ENCODE data around the gene OPN5.

Gene OPN5

DNA sequence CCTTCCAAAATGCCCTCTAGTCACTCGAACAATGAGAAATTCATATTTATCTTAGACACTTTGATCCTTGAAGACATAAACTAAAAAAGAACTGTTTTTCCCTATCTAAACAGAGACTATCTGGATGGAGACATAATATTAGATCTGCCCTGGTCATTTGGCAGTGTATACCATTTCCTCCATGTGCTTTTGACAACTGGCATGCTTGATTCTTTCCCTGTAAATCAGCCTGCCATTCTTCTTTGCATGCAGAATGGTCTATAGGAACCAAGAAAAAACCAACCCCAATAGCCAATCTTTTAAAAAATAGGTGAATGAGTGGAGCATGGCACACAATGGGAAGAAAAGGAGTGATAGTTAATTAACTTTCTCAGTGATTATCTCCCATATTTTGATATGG, 93.8 kb downstream of the OPN5 start:
- no peak for DNase-seq

Data from NCI-H2029 (cell line).